Measurements from ENCODE around the gene RAD51B.

RAD51B gene

DNA sequence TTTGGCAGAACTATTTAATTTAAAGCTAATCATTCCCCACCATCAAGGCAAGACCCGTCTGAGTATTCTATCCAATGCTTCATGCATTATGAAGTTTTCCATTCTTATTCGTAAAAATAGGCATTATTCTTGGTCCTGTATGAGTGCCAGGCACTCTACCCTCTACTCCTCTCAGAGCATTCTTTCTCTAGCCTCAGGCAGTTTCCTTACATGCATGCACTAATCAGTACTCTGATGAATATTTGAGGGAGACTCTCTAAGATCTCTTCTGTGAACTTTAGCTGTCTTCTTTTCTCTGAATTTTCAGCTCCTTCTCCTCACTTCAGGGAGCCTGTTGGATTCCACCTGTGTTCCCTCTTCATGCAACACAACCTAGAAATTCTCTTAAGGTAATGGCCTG is 334.7 kb downstream of the RAD51B start:
- Histone ChIP-seq H3K27ac (ENCODE audit: low read length) (no peak overlapping the region), H3F3A (ENCODE audit: insufficient read depth, low read length) (no peaks in the 10 kb centered on the region), H3K36me3 (replicated peaks; ENCODE audit: insufficient read depth, low read length) (no peaks in the 10 kb centered on the region), H3K79me2 (ENCODE audit: low read length) (no peaks in the 10 kb centered on the region), H3K27me3 (replicated peaks; ENCODE audit: insufficient read depth, low read length) (no peaks in the 10 kb centered on the region), H3K4me2 (ENCODE audit: low read depth, low read length) (no peak overlapping the region), H3K4me3 (ENCODE audit: low read length) (no peak overlapping the region), H3K4me1 (ENCODE audit: low read length) (no peaks in the 10 kb centered on the region), H3K9ac (ENCODE audit: low read length) (no peak overlapping the region), H3K9me2 (replicated peaks; ENCODE audit: insufficient read depth, low read length) (no peaks in the 10 kb centered on the region), H4K20me1 (ENCODE audit: insufficient read depth, low read length) (no peaks in the 10 kb centered on the region), H3K9me3 (replicated peaks; ENCODE audit: insufficient read depth, low read length) (no peaks in the 10 kb centered on the region), H2AFZ (ENCODE audit: low read length) (no peak overlapping the region)
- no peak for DNase-seq
- no peak for TF ChIP-seq EZH2 (optimal IDR thresholded peaks at IDR 0.05; ENCODE audit: low read depth, low read length)
- TF ChIP-seq, protein P1, sequence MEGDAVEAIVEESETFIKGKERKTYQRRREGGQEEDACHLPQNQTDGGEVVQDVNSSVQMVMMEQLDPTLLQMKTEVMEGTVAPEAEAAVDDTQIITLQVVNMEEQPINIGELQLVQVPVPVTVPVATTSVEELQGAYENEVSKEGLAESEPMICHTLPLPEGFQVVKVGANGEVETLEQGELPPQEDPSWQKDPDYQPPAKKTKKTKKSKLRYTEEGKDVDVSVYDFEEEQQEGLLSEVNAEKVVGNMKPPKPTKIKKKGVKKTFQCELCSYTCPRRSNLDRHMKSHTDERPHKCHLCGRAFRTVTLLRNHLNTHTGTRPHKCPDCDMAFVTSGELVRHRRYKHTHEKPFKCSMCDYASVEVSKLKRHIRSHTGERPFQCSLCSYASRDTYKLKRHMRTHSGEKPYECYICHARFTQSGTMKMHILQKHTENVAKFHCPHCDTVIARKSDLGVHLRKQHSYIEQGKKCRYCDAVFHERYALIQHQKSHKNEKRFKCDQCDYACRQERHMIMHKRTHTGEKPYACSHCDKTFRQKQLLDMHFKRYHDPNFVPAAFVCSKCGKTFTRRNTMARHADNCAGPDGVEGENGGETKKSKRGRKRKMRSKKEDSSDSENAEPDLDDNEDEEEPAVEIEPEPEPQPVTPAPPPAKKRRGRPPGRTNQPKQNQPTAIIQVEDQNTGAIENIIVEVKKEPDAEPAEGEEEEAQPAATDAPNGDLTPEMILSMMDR (IDR thresholded peaks at IDR 0.05; ENCODE audit: low read length): no peak
- TF ChIP-seq EZH2phosphoT487 (IDR thresholded peaks at IDR 0.05; ENCODE audit: low read length): no peak

DNA sequence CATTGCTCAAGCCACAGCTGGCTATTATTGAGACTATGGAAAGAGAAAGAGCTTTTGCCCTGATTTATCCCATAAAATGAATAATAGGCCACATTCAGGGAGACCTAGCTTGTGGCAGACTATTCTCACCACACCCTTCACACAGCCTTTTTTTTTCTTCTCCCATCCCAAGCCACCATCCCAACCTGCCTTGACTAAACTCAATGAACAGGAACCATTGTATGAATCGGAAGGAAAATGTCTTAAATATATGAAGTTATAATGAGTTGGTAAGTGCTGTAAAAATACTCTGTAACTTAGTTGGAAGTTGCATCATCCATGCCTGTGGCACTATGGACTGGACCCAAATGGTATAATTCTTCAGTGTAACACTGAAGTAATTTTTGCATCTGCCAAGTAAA is 338.4 kb downstream of the RAD51B start:
- Histone ChIP-seq H3K4me3 (ENCODE audit: low read length) (no peak overlapping the region), H3K4me2 (ENCODE audit: low read depth, low read length) (no peak overlapping the region), H3K27ac (ENCODE audit: low read length) (no peak overlapping the region), H3K9me3 (replicated peaks; ENCODE audit: insufficient read depth, low read length) (no peaks in the 10 kb centered on the region), H3F3A (ENCODE audit: insufficient read depth, low read length) (no peaks in the 10 kb centered on the region), H3K27me3 (replicated peaks; ENCODE audit: insufficient read depth, low read length) (no peaks in the 10 kb centered on the region), H3K79me2 (ENCODE audit: low read length) (no peaks in the 10 kb centered on the region), H3K36me3 (replicated peaks; ENCODE audit: insufficient read depth, low read length) (no peaks in the 10 kb centered on the region), H3K9me2 (replicated peaks; ENCODE audit: insufficient read depth, low read length) (no peaks in the 10 kb centered on the region), H2AFZ (ENCODE audit: low read length) (no peak overlapping the region), H3K4me1 (ENCODE audit: low read length) (no peaks in the 10 kb centered on the region), H3K9ac (ENCODE audit: low read length) (no peak overlapping the region), H4K20me1 (ENCODE audit: insufficient read depth, low read length) (no peaks in the 10 kb centered on the region)
- TF ChIP-seq EZH2phosphoT487 (IDR thresholded peaks at IDR 0.05; ENCODE audit: low read length): no peak
- no peak for TF ChIP-seq EZH2 (optimal IDR thresholded peaks at IDR 0.05; ENCODE audit: low read depth, low read length)
- TF ChIP-seq, protein P1 (IDR thresholded peaks at IDR 0.05; ENCODE audit: low read length): no peak
- DNase-seq: no peak

- Histone ChIP-seq H3K9me3 (replicated peaks; ENCODE audit: insufficient read depth, low read length) (no peaks in the 10 kb centered on the region), H3K4me1 (ENCODE audit: low read length) (no peaks in the 10 kb centered on the region), H4K20me1 (ENCODE audit: insufficient read depth, low read length) (no peaks in the 10 kb centered on the region), H3K27me3 (replicated peaks; ENCODE audit: insufficient read depth, low read length) (no peaks in the 10 kb centered on the region), H3K9me2 (replicated peaks; ENCODE audit: insufficient read depth, low read length) (no peaks in the 10 kb centered on the region), H2AFZ (ENCODE audit: low read length) (no peak overlapping the region), H3K4me2 (ENCODE audit: low read depth, low read length) (no peak overlapping the region), H3K79me2 (ENCODE audit: low read length) (no peaks in the 10 kb centered on the region), H3K4me3 (ENCODE audit: low read length) (no peak overlapping the region), H3K27ac (ENCODE audit: low read length) (no peak overlapping the region), H3K36me3 (replicated peaks; ENCODE audit: insufficient read depth, low read length) (no peaks in the 10 kb centered on the region), H3F3A (ENCODE audit: insufficient read depth, low read length) (no peaks in the 10 kb centered on the region), H3K9ac (ENCODE audit: low read length) (no peak overlapping the region)
- DNase-seq: no peak
- TF ChIP-seq, protein P1 (IDR thresholded peaks at IDR 0.05; ENCODE audit: low read length): no peak
- TF ChIP-seq EZH2 (optimal IDR thresholded peaks at IDR 0.05; ENCODE audit: low read depth, low read length) (no peak), EZH2phosphoT487 (IDR thresholded peaks at IDR 0.05; ENCODE audit: low read length) (no peak)
These were observed 339.1 kb downstream of the RAD51B start for GRCh38 chr14:68158640-68159039.
